Erythroblast (primary cell): ENCODE results near the gene ACAP3.

ENCODE experiments used
- GATA1 ChIP-seq: IDR thresholded peaks from 2 replicates; pipeline ENCODE4 v1.6.1; 2011; ENCODE audit warnings: low read depth, mild to moderate bottlenecking, control low read depth, low read length, moderate library complexity
- POLR2A ChIP-seq: IDR thresholded peaks from 2 replicates; pipeline ENCODE4 v1.6.1; 2011; ENCODE audit warnings: mild to moderate bottlenecking, low read length

- TF ChIP-seq POLR2A (no peak), GATA1 (no peak)
Measured at GRCh38 chr1:1343811-1344421, 36.2 kb upstream of the ACAP3 start.
